Type B pancreatic cell (in vitro differentiated cells): Measurements from ENCODE around the gene ARVCF. TPM values are rescaled to one million over a fixed set of nuclear protein-coding genes. Genes with fewer than 3 reads are reported as not detected.
A peak's percentile ranks its signal among the peaks of the same experiment; 100 is the strongest.

Experiments used
- DNase-seq: peaks from one replicate; pipeline ENCODE4 v3.0.0; 2021; ENCODE audit warnings: mixed read lengths; ENCODE audit not compliant: unreplicated experiment; ENCODE audit errors: extremely low spot score
- H3K27ac Mint-ChIP-seq: 2 replicates; pipeline ENCODE4 v1.8.0; 2021; ENCODE audit warnings: mild to moderate bottlenecking, mixed read lengths
- H3K27me3 Mint-ChIP-seq: 2 replicates; pipeline ENCODE4 v1.8.0; 2021; ENCODE audit warnings: mixed read lengths
- H3K36me3 Mint-ChIP-seq: 2 replicates; pipeline ENCODE4 v1.8.0; 2021; ENCODE audit warnings: mixed read lengths
- H3K4me1 Mint-ChIP-seq: one replicate; pipeline ENCODE4 v1.8.0; 2021; ENCODE audit warnings: mixed read lengths; ENCODE audit not compliant: unreplicated experiment
- H3K4me3 Mint-ChIP-seq: 2 replicates; pipeline ENCODE4 v1.8.0; 2021; ENCODE audit warnings: mild to moderate bottlenecking, mixed read lengths
- H3K9me3 Mint-ChIP-seq: 2 replicates; pipeline ENCODE4 v1.8.0; 2021; ENCODE audit warnings: mixed read lengths
- total RNA-seq: library from RNA; stranded (reverse); gene quantifications from 2 replicates; pipeline ENCODE4 v1.2.1, GENCODE V29; 2021; ENCODE audit warnings: low replicate concordance
- TF ChIP-seq, protein P1 (sequence below): fragments of 200-600 bp; sonication (generic); conservative IDR thresholded peaks from 2 replicates; pipeline ENCODE4 v1.5.0; 2021; ENCODE audit warnings: antibody characterized with exemption, mild to moderate bottlenecking

ARVCF gene
- total RNA-seq, 1 donor from 2014 or later, result 55.3 TPM

DNA sequence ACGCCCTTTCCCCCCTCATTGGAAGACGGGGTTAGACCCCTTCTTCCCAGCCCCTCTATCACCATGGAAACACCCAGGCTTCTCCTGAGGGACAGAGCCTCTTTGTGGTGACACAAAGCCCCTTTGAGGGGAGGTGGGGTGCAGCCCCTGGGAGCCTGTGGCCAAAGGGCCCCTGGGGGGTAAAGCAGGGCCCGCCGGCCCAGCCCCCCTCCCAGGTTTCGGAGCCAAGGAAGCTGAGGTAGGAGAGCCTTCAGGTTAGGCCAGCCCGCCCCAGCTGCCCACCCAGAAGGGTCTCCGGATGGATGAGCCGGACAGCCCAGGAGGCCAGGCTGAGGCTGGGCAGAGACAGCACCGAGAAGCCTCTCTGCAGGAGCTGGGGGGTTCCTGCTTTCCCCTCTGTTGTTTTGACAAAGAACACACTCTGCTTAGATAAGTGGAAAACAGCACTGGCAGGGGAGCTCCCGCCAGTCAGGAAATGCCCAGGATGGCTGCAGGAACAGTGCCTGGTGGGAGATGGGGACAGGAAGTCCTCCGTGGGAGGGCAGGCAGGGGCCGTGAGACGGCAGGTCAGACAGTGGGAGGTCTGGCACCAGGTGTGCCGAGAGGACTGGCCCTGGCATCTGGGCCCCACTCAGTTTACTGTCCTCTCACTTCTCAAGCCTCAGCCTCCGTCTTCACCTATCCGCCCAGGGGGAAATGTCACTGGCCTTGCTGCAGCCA, 18.2 kb downstream of the ARVCF start:
- Mint-ChIP-seq H3K4me3 (peak overlapping the region; percentile 47), H3K27me3 (no peaks in the 10 kb centered on the region), H3K36me3 (no peaks in the 10 kb centered on the region), H3K27ac (no peak overlapping the region), H3K9me3 (peaks cover 5% of the 10 kb centered on the region), H3K4me1 (peaks cover 23% of the 10 kb centered on the region)
- DNase-seq, result no peak
- TF ChIP-seq, protein P1, sequence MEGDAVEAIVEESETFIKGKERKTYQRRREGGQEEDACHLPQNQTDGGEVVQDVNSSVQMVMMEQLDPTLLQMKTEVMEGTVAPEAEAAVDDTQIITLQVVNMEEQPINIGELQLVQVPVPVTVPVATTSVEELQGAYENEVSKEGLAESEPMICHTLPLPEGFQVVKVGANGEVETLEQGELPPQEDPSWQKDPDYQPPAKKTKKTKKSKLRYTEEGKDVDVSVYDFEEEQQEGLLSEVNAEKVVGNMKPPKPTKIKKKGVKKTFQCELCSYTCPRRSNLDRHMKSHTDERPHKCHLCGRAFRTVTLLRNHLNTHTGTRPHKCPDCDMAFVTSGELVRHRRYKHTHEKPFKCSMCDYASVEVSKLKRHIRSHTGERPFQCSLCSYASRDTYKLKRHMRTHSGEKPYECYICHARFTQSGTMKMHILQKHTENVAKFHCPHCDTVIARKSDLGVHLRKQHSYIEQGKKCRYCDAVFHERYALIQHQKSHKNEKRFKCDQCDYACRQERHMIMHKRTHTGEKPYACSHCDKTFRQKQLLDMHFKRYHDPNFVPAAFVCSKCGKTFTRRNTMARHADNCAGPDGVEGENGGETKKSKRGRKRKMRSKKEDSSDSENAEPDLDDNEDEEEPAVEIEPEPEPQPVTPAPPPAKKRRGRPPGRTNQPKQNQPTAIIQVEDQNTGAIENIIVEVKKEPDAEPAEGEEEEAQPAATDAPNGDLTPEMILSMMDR, result no peak

DNA sequence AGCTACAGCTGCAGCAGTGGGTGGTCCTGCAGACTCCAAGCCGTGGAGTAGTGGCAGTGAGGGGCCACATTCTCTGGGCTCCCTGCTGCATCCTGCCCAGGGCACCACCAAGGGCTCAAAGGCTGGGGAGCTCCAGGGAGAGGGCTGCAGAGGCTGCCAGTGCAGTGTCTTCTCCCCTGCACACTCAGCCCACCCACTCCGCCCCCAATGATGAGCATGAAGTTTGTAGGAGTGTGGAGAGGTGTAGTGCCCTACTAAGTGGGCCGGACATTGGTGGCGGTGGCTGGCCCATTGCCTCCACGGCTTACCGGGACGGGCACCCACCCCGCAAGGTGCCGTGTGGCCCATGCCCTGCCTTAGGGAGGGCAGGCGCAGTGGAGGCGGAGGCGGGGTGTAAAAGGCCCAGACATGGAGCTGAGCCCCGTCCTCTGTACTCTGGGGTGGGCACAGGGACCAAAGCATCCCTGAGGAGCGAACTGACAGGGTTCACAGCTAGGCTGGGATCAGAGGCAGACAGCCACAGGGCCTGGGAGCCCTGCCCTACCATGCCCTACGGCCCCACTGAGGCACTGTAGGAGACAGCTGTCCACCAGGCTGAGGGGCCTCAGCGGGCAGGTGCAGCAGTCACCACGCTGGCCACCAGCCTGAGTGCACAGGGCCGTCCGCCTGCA, 18.9 kb downstream of the ARVCF start:
- Mint-ChIP-seq H3K27me3 (no peaks in the 10 kb centered on the region), H3K4me1 (peaks cover 23% of the 10 kb centered on the region), H3K27ac (no peak overlapping the region), H3K4me3 (no peak overlapping the region), H3K36me3 (no peaks in the 10 kb centered on the region), H3K9me3 (no peaks in the 10 kb centered on the region)
- TF ChIP-seq, protein P1, result no peak
- DNase-seq, result no peak

DNA sequence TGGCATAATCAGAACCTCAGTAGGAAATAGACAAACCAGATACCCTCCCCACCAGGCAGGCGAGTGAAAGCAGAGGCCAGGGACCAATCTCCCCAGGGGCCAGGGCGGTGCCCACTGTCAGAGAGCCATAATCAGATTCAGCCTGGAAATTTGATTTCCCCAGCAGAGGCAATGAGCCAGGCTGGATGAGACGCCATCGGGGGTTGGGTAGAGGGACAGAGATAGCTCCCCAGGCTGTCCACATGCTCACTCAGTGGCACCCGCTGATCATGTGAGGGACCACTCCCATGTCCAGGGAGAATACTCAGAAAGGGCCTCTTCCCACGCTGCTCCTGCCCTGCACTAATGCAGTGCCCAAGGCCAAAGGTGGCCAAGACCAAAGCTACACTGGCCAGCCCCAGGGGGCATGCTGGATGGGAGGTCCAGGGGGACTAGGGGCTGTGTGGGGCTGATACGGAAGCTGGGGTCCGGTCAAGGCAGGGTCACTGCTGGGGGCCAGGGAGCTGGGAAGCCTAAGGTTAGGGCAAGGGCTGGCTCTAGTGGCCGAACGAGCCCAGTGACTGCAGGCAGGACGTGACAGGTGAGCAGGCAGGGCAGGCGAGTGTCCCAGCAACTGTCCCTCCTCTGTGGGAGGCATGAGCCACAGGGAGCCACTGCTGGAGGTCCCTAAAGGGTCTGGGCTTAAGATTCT, 19.8 kb downstream of the ARVCF start:
- Mint-ChIP-seq H3K9me3 (no peaks in the 10 kb centered on the region), H3K4me3 (no peak overlapping the region), H3K27me3 (no peaks in the 10 kb centered on the region), H3K27ac (no peak overlapping the region), H3K36me3 (no peaks in the 10 kb centered on the region), H3K4me1 (peaks cover 16% of the 10 kb centered on the region)
- TF ChIP-seq, protein P1, result no peak
- no peak for DNase-seq

DNA sequence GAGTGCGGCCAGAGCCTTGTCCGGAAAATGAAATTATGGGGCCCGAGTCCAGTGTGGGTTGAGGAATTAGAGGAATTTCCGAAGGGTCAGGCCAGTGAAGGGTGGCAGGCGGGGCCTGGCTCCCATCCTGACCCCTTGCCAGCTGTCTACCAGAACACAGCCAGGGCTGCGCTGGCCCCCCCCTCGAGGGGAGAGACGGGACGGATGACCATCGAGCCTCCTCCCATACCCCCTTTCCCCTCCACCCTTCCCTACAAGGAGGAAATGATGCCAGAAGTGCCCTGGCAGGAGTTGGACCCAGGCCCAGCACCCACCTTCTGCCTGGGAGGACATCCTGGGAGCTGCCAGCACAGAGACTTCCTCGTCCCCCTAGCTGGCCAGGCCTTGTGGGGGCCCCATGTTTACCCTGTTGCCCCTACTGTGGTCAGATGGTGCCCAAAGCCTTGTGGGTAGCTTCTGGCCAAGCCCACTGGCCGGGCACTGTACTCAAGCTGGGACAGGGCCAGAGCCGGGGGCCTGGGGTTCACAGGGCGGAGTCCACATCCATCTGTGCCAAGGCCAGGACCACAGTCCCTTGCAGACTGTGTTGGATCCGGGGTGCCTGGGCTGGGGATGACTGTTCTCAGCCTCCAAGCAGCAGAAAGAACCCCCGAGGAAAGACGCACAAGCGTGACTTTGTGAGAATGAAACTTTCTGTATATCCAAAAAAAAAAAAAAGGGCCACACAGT, 20.8 kb downstream of the ARVCF start:
- H3K27me3 Mint-ChIP-seq, result no peaks in the 10 kb centered on the region
- DNase-seq, result no peak
- no peaks in the 10 kb centered on the region for H3K36me3 Mint-ChIP-seq
- no peak overlapping the region for H3K27ac Mint-ChIP-seq
- H3K9me3 Mint-ChIP-seq, result no peaks in the 10 kb centered on the region
- TF ChIP-seq, protein P1, result no peak
- H3K4me3 Mint-ChIP-seq, result no peak overlapping the region
- H3K4me1 Mint-ChIP-seq, result peaks cover 12% of the 10 kb centered on the region

DNA sequence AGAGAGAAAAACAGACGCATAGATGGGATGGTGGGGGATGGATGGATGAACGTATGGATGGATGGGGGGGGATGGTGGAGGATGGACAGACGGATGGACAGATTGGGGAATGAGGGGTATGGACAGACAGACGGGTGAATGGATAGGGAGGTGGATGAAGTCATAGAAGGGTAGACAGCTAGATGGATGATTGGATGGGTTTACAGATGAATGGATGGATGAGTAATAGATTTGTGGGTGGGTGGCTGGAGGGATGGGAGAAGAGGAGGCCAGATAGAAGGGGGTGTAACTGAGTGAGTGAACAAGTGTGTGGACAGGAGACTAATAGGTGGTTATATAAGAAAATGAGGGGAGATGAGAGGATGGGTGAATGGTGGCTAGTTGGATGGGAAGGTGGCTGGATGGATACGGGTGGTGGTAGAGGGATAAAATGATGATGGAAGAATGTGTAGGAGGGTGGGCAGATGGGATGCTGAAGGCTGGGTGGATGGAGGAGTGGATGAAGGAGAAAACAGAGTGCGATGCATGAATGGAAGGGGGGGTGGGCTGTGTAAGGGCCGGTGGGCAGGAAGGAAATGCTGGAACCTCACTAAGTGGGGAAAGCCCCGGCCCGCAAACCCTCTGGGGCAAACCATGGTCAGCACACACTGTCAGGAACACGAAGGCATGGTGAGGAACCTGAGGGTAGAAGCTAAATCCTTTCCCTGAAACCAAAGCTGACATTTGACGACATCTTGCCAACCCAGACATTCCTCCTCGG, 21.6 kb downstream of the ARVCF start:
- Mint-ChIP-seq H3K36me3 (no peaks in the 10 kb centered on the region), H3K4me3 (no peak overlapping the region), H3K27me3 (no peaks in the 10 kb centered on the region), H3K4me1 (peaks cover 9% of the 10 kb centered on the region), H3K9me3 (no peaks in the 10 kb centered on the region), H3K27ac (no peak overlapping the region)
- no peak for DNase-seq
- TF ChIP-seq, protein P1, result no peak
